DOHH2 (cell line): Measurements from ENCODE around the gene LPGAT1.

Experiments used
- H3F3A ChIP-seq: fragments of 200-600 bp; sonication (generic), shearing (Covaris generic); 2 replicates; pipeline ENCODE4 v1.6.0; 2016; ENCODE audit warnings: antibody characterized with exemption, mild to moderate bottlenecking; ENCODE audit not compliant: control insufficient read depth, insufficient read depth
- H3K27ac ChIP-seq: fragments of 200-600 bp; sonication (generic); 2 replicates; pipeline ENCODE4 v1.5.1; 2014; ENCODE audit warnings: low read depth, mild to moderate bottlenecking, low read length, moderate library complexity
- H3K27me3 ChIP-seq: fragments of 200-600 bp; sonication (generic); 2 replicates; pipeline ENCODE4 v1.6.1; 2014; ENCODE audit warnings: mild to moderate bottlenecking, low read length, mixed read lengths; ENCODE audit not compliant: control insufficient read depth
- H3K36me3 ChIP-seq: fragments of 200-600 bp; sonication (generic); 2 replicates; pipeline ENCODE4 v1.6.1; 2014; ENCODE audit warnings: mild to moderate bottlenecking, low read length, moderate library complexity, mixed read lengths; ENCODE audit not compliant: control insufficient read depth
- H3K4me1 ChIP-seq: fragments of 200-600 bp; sonication (generic); 2 replicates; pipeline ENCODE4 v1.6.1; 2014; ENCODE audit warnings: mild to moderate bottlenecking, low read length, mixed read lengths; ENCODE audit not compliant: control insufficient read depth
- H3K4me2 ChIP-seq: fragments of 200-600 bp; sonication (generic); 2 replicates; pipeline ENCODE4 v1.6.0; 2014; ENCODE audit warnings: mild to moderate bottlenecking, low read length, moderate library complexity
- H3K4me3 ChIP-seq: fragments of 200-600 bp; sonication (generic); 2 replicates; pipeline ENCODE4 v1.5.1; 2014; ENCODE audit warnings: mild to moderate bottlenecking, low read length, mixed read lengths
- H3K79me2 ChIP-seq: fragments of 200-600 bp; sonication (generic); 2 replicates; pipeline ENCODE4 v1.6.1; 2014; ENCODE audit warnings: mild to moderate bottlenecking, low read length, mixed read lengths; ENCODE audit not compliant: control insufficient read depth
- H3K9me2 ChIP-seq: fragments of 200-600 bp; sonication (generic); replicated peaks from 2 replicates; pipeline ENCODE4 v1.6.1; 2014; ENCODE audit warnings: mild to moderate bottlenecking, low read length, mixed read lengths; ENCODE audit not compliant: control insufficient read depth
- H3K9me3 ChIP-seq: fragments of 200-600 bp; sonication (generic); 2 replicates; pipeline ENCODE4 v1.6.1; 2014; ENCODE audit warnings: antibody characterized with exemption, low read length, mixed read lengths; ENCODE audit not compliant: control insufficient read depth, insufficient read depth
- H4K20me1 ChIP-seq: fragments of 200-600 bp; sonication (generic); 2 replicates; pipeline ENCODE4 v1.6.0; 2014; ENCODE audit warnings: low read depth, mild to moderate bottlenecking, antibody characterized with exemption, low read length, moderate library complexity; ENCODE audit not compliant: control insufficient read depth, insufficient read depth
- CTCF ChIP-seq: fragments of 200-600 bp; sonication (generic); IDR thresholded peaks from one replicate; pipeline ENCODE4 v1.5.1; 2014; ENCODE audit warnings: antibody characterized with exemption, mild to moderate bottlenecking, low read depth, low read length; ENCODE audit not compliant: poor library complexity, severe bottlenecking
- EZH2phosphoT487 ChIP-seq: fragments of 200-600 bp; sonication (generic); IDR thresholded peaks from 2 replicates; pipeline ENCODE4 v1.6.1; 2017; ENCODE audit warnings: borderline replicate concordance, mild to moderate bottlenecking, antibody characterized with exemption, low read length, moderate library complexity, mixed read lengths

The LPGAT1 gene

GRCh38 chr1:211738096-211738690 lies 92.4 kb downstream of the LPGAT1 start:
- TF ChIP-seq CTCF (no peak), EZH2phosphoT487 (no peak)
- Histone ChIP-seq H3K79me2 (no peaks in the 10 kb centered on the region), H3K4me3 (no peak overlapping the region), H3F3A (no peaks in the 10 kb centered on the region), H3K9me2 (no peaks in the 10 kb centered on the region), H3K4me1 (no peaks in the 10 kb centered on the region), H3K27me3 (no peaks in the 10 kb centered on the region), H3K27ac (no peak overlapping the region), H4K20me1 (no peaks in the 10 kb centered on the region), H3K4me2 (no peak overlapping the region), H3K9me3 (no peaks in the 10 kb centered on the region), H3K36me3 (no peaks in the 10 kb centered on the region)

GRCh38 chr1:211737115-211738035 lies 93.2 kb downstream of the LPGAT1 start:
- Histone ChIP-seq H3K9me3 (no peaks in the 10 kb centered on the region), H3K4me1 (no peaks in the 10 kb centered on the region), H3K36me3 (no peaks in the 10 kb centered on the region), H3K27me3 (no peaks in the 10 kb centered on the region), H3K4me3 (no peak overlapping the region), H3K79me2 (no peaks in the 10 kb centered on the region), H3K9me2 (no peaks in the 10 kb centered on the region), H4K20me1 (no peaks in the 10 kb centered on the region), H3F3A (no peaks in the 10 kb centered on the region), H3K4me2 (no peak overlapping the region), H3K27ac (no peak overlapping the region)
- TF ChIP-seq EZH2phosphoT487 (no peak), CTCF (no peak)

GRCh38 chr1:211736351-211736915 lies 94.1 kb downstream of the LPGAT1 start:
- H3K9me3 ChIP-seq = no peaks in the 10 kb centered on the region
- no peaks in the 10 kb centered on the region for H3K27me3 ChIP-seq
- no peaks in the 10 kb centered on the region for H3K79me2 ChIP-seq
- no peaks in the 10 kb centered on the region for H3F3A ChIP-seq
- H3K4me3 ChIP-seq = no peak overlapping the region
- no peak overlapping the region for H3K4me2 ChIP-seq
- no peak overlapping the region for H3K27ac ChIP-seq
- TF ChIP-seq CTCF = no peak
- TF ChIP-seq EZH2phosphoT487 = no peak
- no peaks in the 10 kb centered on the region for H4K20me1 ChIP-seq
- no peaks in the 10 kb centered on the region for H3K36me3 ChIP-seq
- no peaks in the 10 kb centered on the region for H3K9me2 ChIP-seq
- H3K4me1 ChIP-seq = no peaks in the 10 kb centered on the region
